Inflammatory macrophage treated with lipopolysaccharide for 1 hour (primary cell): ENCODE data around the gene ZBTB47.

Experiments used
- DNase-seq, 2 donors: peaks; one replicate each; pipeline ENCODE4 v3.0.0-alpha.2; 2020 to 2022

The ZBTB47 gene

GRCh38 chr3:42653560-42654330 is at the start of gene ZBTB47:
TSS of gene ZBTB47 (plus strand) at chr3:42653697. CDS start at chr3:42658356, 4,659 bp downstream.
- peak; percentile 49 to 61 for DNase-seq

DNA sequence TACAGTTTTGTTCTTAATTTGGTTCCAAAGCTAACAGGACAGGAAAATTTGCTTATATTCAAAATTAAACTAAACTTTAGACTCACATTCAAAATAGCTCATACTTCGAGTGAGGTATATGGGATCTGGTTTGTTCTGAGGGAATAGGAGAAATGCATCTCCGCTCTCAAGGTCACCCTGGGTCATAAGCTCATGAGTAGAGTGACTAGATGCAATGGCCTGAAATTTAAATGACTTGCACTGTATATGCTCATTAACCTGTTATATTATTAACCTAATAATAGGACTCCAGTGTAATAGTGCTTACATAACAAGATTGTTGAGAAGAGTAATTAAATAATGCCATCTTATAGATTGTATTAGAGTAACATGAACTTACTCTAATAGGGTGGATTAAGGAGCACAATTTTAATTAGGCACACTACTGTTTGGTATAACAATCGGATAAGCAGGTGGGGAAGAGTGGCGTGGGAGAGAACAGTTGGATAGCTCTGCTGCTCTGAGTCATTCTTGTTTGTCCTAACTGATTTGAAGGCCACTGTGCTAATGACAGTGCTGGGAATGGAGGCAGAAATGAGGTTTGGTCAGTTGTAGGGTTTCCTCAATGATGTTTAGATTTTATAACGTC is 47.8 kb upstream of the ZBTB47 start:
- DNase-seq: no peak

- no peak for DNase-seq
Observed at GRCh38 chr3:42608581-42608980, 44.9 kb upstream of the ZBTB47 start.

DNA sequence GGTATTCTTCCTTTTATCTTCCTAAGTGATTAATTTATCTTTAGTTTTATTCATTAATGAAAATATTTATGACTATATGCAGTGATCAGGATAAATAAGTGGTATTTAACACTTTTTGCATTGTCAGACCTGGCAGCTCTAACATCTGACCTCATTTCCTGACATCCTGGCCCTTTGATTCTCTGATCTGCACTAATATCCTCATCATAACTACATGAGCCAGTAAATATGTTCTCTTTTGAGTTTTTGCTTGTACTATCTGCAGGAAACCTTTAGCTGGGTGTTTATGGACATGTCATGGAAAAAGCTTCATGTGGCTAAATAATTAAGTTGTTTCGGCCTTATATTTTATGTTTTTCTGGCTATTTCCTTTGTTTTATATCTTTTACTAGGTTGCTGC is 42.5 kb upstream of the ZBTB47 start:
- no peak for DNase-seq

GRCh38 chr3:42612217-42612616 is 41.3 kb upstream of the ZBTB47 start:
- DNase-seq: no peak

DNA sequence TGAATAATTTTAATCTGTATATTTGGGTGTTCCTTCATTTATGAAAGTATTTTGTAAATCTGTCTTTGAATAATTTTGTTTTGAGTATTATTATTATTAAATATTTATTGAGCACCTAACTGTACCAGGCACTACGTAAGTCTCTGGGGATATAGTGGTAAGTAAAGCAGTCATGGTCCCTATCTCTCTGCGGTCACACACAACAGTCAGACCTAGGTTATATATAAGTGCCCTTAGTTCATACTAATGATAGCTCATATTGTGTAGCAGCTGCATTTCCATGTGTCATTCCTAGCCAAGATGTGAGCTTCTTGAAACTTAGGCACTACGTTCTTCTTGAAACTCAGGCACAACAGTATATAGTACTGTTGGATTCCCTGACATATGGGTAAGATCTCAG is 40.6 kb upstream of the ZBTB47 start:
- DNase-seq: no peak

DNA sequence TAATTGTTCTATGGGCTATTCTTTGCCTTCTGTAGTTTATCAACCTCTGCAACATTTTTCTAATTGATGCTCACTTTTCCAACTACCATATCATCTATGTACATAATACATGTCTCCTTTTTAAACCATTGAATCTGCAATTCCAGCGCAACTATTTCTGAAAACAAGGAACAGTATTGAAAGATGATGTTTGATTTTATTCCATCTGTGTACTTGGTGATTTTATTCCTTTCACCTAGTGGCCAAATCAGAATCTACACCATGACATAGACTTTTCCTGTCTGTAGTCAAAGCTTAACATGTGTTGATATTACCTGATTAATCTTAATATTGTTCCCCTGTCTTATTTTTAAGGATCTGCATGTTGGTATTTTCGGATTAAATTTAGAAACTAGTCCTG is 40.0 kb upstream of the ZBTB47 start:
- DNase-seq: peak in 1 of 2 donors; percentile 16

- no peak for DNase-seq
Observed at GRCh38 chr3:42631620-42632019, 21.9 kb upstream of the ZBTB47 start.

- no peak for DNase-seq
Observed at GRCh38 chr3:42632146-42632545, 21.4 kb upstream of the ZBTB47 start.

DNA sequence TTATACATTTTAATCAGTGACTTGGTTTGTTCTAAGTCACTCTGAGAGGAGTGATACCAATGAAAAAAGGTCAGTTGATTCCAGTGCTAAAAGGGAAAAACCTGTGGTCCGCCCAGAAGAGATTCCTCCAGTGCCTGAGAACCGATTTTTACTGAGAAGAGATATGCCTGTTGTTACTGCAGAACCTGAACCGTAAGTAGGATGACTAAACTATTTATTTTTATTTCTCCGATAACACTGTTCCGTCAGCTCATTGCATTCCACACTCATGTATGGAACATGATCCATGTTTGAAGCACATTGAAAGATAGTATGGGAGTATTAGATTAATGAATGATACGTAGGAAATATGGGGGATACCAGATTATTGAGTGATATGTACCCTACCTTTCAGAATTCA is 20.0 kb upstream of the ZBTB47 start:
- no peak for DNase-seq

DNA sequence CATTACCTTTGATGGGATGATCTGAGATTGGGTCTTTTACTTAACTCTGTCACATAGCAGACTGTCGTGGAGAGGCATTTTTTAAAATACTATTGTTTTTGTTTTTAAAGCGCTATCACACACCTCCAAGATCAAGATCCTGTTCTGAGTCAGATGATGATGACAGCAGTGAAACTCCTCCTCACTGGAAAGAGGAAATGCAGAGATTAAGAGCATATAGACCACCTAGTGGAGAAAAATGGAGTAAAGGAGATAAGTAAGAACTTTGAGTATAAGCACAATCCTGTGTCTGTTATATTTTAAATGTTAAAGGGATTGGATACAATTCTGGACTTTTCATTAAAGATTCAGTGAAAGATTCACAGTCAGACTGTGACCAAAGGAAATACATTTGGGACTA is 18.4 kb upstream of the ZBTB47 start:
- DNase-seq: peak; percentile 75 to 81

DNA sequence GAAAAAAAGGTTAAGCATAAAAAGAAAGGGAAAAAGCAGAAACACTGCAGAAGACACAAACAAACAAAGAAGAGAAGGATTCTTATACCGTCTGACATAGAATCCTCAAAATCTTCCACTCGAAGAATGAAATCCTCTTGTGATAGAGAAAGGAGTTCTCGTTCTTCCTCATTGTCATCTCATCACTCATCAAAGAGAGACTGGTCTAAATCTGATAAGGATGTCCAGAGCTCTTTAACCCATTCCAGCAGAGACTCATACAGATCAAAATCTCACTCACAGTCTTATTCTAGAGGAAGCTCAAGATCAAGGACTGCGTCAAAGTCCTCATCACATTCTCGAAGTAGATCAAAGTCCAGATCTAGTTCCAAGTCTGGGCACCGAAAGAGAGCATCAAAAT is 16.5 kb upstream of the ZBTB47 start:
- no peak for DNase-seq

DNA sequence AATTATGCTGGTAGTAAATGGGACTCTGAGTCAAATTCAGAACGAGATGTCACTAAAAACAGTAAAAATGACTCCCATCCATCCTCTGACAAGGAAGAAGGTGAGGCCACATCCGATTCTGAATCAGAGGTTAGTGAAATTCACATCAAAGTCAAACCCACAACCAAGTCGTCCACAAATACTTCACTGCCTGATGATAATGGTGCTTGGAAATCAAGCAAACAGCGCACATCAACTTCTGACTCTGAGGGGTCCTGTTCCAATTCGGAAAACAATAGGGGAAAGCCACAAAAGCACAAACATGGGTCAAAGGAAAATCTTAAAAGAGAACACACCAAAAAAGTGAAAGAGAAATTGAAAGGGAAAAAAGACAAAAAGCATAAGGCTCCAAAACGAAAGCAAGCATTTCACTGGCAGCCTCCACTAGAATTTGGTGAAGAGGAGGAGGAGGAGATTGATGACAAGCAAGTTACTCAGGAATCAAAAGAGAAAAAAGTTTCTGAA is 15.1 kb upstream of the ZBTB47 start:
- no peak for DNase-seq

GRCh38 chr3:42639192-42639591 is 14.3 kb upstream of the ZBTB47 start:
- DNase-seq: no peak

DNA sequence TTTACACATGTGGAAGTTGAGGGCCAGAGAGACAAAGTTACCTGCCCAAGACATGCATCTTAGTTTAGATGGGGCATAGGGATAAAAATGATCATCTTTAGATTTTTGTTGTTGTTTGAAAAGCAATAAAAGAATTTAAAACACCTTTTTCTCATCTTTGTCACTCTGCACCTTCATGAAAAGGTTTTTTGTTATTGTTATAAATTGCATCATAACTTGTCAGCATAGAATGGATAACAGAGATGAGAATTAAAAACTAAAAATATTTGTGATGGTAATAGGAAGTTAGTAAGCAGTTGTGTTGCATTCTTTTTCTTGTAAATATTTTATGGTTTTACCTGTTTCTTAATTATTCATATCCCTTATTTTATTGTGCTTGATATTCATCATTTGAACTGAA is 13.4 kb upstream of the ZBTB47 start:
- DNase-seq: no peak

GRCh38 chr3:42640771-42641370 is 12.6 kb upstream of the ZBTB47 start:
- DNase-seq: no peak

- no peak for DNase-seq
Observed at GRCh38 chr3:42647821-42648459, 5.6 kb upstream of the ZBTB47 start.

DNA sequence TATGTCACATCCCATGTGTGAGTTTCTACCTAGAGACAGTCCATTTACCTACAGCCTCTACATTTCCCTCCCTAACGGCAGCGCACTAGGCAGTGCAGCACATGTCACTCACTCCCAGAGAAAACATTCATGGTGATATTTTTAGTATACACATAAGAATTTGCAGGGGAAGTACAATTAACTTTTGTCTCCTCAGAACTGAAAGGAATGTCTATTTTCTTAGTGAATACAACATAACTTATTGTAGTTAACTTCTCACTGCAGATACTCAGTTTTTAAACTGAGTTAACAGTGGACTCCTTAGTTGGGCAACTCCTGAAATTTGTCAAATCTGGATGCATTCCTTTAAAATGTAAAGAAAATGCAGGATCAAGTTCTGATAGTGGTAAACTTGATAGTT is 4.5 kb upstream of the ZBTB47 start:
- no peak for DNase-seq

DNA sequence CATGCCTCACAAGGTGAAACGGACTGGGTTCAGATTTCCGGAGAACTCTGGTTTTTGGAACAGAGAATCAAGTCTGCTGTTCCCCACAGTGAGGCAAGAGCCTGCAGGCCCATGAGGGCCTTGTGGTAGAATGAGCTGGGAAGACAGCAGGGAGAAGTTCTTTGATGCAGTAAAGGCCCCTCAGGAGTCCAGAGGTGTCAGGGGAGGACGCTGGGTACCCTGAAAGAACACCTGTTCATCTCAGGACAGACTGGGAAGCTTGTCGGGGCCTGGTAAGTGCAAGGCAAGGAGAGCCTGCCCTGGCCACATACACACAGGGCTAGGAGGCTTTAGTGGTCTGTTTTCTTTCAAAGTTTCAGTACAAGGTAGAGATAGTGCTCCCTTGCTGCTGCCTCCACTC is 3.7 kb upstream of the ZBTB47 start:
- no peak for DNase-seq

- no peak for DNase-seq
Observed at GRCh38 chr3:42651248-42652091, 2.0 kb upstream of the ZBTB47 start.

GRCh38 chr3:42652251-42652610 is 1.3 kb upstream of the ZBTB47 start:
- no peak for DNase-seq

DNA sequence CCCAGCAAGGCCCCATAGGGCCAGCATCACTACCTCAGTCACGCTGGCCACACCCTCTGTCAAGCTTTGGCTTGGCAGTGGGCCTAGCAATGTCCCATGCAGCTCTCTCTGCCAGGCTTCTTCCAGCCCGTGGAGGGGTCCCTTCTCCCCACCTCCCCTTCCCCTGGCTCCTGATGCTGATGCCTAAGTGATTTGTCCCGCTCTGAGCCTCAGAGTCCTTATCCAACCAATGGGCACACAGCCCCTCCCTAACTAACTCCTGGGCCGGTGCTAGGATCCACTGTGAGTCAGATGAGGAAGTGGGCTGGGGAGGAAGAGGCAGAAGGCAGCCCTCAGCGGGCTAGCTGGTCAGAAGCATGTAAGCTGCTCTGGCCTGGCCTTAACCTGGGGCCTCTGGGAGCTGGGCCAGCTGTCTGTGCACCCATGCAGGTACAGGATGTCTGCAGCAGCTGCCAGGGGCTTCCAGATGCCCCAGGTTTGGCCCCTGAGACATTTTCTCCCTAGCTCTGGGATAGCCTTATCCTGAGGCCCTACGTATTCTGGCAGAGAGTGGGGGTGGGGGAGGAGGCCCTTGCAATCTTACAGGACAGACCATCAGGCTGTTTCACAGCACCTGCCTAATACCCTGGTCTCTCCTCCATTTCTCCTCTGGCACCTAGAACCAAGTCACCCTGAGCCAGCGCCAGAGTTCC is 740 bp upstream of the ZBTB47 start:
- peak; percentile 63 to 76 for DNase-seq
